Omental fat pad (tissue), 4 donors: ENCODE measurements around the gene MPV17. TPM values are rescaled to one million over a fixed set of nuclear protein-coding genes. Genes with fewer than 3 reads are reported as not detected.
A peak's percentile ranks its signal among the peaks of the same experiment; 100 is the strongest.
"Not testable (repeated sequence)": the region's sequence is repeated elsewhere in the genome, so short reads cannot be mapped to it uniquely, and the experiment has no call there.

ENCODE experiments used
- ATAC-seq: fragments of 150-250 bp; one replicate; pipeline ENCODE4 v1.9.1; 2016; ENCODE audit warnings: mild to moderate bottlenecking, moderate library complexity; ENCODE audit not compliant: low FRiP score
- DNase-seq: peaks from one replicate; pipeline ENCODE4 v3.0.0-alpha.2; 2019; ENCODE audit warnings: low spot score
- total RNA-seq, 4 donors: library from RNA; depleted of rRNA; stranded (reverse); fragments of >200 nt; gene quantifications; one replicate each; pipeline ENCODE4 v1.1.0, GENCODE V29; 2016
- TF ChIP-seq, protein P1 (sequence below), 3 donors: fragments of 450-650 bp; IDR thresholded peaks; one replicate each; pipeline ENCODE4 v1.5.1; 2016 to 2017; ENCODE audit warnings: antibody characterized with exemption in 3 of 3, mild to moderate bottlenecking in 3 of 3, moderate library complexity in 2 of 3

Gene MPV17
- total RNA-seq, 4 donors from 2014 or later = 63.0 to 97.8 (median 77.2) TPM

DNA sequence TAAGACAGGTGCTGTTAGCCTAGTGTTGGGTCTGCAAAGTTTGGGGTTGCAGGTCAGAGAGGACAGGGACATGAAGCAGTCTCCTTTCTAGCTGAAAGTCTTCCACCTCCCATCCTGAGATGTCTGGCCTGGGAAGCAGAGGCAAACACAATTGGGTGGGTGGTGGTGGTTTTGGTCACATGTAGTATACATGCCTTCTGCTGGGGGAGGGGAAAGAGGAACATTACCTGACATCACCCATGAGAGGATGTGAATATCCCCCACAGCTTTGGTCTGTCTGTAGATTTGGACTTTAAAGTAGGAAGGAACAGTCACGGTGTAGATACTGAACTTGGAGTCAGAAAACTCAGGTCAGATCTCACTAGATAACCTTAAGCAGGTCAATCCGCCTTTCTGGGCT, 52.2 kb downstream of the MPV17 start:
- ATAC-seq (no peak), DNase-seq (no peak)
- TF ChIP-seq, protein P1, sequence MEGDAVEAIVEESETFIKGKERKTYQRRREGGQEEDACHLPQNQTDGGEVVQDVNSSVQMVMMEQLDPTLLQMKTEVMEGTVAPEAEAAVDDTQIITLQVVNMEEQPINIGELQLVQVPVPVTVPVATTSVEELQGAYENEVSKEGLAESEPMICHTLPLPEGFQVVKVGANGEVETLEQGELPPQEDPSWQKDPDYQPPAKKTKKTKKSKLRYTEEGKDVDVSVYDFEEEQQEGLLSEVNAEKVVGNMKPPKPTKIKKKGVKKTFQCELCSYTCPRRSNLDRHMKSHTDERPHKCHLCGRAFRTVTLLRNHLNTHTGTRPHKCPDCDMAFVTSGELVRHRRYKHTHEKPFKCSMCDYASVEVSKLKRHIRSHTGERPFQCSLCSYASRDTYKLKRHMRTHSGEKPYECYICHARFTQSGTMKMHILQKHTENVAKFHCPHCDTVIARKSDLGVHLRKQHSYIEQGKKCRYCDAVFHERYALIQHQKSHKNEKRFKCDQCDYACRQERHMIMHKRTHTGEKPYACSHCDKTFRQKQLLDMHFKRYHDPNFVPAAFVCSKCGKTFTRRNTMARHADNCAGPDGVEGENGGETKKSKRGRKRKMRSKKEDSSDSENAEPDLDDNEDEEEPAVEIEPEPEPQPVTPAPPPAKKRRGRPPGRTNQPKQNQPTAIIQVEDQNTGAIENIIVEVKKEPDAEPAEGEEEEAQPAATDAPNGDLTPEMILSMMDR (IDR thresholded peaks at IDR 0.05) = no peak

DNA sequence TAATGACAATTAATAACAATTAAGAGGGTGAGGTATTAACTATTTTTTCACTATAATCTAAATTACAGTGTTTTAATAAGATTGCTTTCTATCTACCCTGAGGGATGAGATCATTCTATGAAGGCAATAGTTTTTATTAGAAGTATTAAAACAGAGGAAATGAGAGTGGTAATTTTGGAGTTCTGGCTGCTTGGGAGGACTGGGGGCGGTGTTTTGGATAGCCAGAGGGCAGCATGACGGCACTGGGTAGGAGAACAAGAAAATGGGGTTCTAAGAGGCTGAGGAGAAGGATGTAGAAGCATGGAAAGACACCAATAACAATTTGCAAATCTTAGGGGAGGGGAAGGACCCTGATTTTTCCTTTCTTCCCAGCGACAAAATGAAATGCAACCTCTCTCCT, 52.8 kb downstream of the MPV17 start:
- ATAC-seq = no peak
- no peak for DNase-seq
- TF ChIP-seq, protein P1 (IDR thresholded peaks at IDR 0.05) = no peak

DNA sequence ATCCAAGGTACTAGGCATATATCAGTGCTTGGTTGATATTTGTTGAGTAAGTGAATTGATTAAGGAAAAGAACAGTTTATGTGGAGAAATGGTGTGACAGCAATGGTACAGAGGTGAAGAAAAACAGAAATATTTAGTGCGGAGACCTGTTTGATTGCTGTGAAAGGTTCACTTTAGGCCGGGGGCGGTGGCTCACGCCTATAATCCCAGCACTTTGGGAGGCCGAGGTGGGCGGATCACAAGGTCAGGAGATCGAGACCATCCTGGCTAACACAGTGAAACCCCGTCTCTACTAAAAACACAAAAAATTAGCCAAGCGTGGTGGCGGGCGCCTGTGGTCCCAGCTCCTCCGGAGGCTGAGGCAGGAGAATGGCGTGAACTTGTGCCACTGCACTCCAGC, 54.6 kb downstream of the MPV17 start:
- not testable (repeated sequence) for ATAC-seq, DNase-seq

DNA sequence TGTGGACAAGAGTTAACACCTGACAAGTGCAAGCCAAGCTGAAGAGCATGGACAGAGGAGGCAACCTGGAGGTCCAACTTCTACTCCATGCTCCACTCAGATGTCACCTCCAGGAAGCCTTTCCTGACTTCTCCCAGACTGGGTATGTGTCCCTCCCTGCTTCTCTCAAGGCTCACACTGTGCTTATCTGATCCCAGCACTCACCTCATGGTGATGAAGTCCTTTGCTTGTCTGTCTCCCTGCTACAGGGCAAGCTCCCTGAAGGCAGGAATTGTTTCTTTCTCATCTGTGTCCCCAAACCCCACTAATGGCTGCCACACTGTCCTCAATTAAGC, 57.4 kb downstream of the MPV17 start:
- no peak for DNase-seq
- no peak for ATAC-seq
- TF ChIP-seq, protein P1 (IDR thresholded peaks at IDR 0.05) = no peak

DNA sequence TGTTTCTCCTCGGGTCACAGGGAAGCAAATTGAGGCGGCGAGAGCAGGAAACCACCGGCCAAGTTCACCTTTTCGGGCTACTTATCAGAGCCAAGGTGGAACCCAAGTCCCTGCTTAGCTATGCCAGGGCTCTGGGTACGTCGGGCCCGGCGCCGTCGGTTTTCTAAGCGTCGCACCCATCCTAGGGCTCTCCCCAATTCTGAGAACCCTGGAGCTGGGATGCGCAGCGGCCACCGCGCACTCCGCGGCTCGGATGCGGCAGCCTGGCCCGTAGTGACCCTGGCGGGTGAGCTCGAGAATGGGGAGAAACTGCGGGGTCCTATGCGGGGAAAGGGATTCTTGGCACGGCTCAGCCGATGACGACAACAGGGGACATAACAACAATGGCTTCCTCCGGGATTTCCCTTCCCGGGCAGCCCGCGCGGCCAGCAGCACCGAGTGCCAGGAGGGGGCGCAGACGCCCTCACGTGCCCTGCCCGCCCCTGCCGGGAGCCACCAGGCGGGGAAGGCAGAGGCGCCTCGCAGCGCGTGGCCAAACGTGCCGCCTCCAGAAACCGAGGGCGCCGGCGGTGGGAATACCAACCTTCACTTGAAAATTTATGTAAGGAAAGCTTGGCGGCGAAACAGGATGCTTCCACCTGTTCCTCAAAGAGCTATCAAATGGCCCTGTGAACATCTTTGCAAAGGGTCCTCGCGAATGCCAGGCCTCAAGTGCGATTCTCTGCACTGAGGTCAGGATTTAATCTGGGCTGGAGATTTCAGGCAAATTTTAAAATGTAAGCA, 58.0 kb downstream of the MPV17 start:
- ATAC-seq (no peak), DNase-seq (peak; percentile 30)
- TF ChIP-seq, protein P1 (IDR thresholded peaks at IDR 0.05) = no peak

DNA sequence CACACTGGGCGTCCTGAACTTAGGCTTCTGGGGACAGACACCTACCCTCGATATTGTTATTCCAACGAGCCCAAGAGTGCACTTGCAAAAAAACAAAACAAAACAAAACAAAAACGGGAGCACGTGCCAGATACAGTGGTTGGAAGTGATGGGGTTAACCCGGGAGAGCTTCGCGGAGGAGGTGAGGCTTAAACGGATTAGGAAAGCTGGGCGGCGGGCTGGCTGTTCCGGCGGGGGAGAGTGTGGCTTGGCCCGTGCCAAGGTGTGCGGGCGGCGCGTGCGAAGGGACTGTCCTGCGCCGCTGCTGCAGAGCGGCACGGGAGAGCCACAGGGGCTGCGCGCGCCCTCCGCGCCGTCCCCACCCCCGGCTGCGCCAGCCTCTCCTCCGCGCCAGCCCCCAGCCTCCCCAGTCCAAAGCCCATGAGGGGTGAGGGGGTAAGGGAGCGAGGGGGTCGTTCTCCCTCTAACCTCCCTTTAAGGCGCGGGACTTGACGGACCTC, 58.6 kb downstream of the MPV17 start:
- TF ChIP-seq, protein P1 (IDR thresholded peaks at IDR 0.05) = no peak
- no peak for ATAC-seq
- DNase-seq = no peak

DNA sequence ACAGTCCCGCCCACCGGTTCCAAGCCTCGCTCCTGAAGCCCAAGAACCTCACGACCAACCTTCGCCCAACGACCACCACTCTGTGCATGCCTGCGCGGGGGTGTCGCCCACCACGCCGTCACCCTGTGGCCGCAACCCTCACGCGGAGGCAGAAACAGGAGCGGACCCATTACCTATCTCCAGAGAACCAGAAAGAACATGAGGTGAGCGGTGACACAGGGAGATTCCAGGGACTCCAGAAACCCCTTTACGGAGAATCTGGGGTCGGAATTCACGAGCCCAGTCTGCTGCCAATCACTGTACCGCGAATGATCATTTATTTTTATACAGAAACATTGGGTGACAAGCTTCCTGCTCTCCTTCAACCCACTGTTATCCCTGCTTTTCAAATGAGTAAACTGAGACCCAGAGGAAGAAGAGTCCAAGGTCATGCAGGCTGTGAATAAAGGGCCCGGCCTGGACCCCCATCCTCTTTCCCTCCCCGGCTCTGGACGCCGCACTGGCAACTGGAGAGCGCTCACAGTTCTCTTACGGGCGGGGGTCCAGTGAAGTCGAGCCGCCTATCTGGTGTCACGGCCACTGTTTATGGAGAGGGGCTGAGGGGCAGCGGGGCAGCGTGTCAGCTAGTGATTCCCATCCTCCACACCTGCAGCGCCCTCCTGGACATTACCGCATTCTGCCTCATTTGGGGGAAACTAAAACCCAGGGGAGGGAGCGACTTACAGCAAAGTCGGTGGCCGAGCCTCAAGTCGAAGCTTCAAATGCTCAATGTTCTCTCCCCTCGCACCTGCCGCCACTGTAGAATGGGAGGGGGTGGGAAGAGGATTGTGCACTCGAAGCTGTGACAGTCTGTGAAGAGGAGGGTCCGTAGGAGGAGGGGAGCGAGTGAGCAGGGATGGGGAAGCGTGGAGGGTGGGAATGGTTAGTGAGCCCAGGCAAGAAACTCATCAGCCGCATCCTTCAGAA, 59.3 kb downstream of the MPV17 start:
- no peak for DNase-seq
- no peak for ATAC-seq
- TF ChIP-seq, protein P1 (IDR thresholded peaks at IDR 0.05) = no peak
